CD4-positive, alpha-beta T cell treated with Interleukin-17A for 1 hour (primary cell): ENCODE results near the gene HCN2.
"Not testable (repeated sequence)": the region's sequence is repeated elsewhere in the genome, so short reads cannot be mapped to it uniquely, and the experiment has no call there.

Source experiments
- DNase-seq: peaks from one replicate; pipeline ENCODE4 v3.0.0-alpha.2; 2020

The HCN2 gene

GRCh38 chr19:622666-623065, 33.0 kb downstream of the HCN2 start:
- DNase-seq = no peak

DNA sequence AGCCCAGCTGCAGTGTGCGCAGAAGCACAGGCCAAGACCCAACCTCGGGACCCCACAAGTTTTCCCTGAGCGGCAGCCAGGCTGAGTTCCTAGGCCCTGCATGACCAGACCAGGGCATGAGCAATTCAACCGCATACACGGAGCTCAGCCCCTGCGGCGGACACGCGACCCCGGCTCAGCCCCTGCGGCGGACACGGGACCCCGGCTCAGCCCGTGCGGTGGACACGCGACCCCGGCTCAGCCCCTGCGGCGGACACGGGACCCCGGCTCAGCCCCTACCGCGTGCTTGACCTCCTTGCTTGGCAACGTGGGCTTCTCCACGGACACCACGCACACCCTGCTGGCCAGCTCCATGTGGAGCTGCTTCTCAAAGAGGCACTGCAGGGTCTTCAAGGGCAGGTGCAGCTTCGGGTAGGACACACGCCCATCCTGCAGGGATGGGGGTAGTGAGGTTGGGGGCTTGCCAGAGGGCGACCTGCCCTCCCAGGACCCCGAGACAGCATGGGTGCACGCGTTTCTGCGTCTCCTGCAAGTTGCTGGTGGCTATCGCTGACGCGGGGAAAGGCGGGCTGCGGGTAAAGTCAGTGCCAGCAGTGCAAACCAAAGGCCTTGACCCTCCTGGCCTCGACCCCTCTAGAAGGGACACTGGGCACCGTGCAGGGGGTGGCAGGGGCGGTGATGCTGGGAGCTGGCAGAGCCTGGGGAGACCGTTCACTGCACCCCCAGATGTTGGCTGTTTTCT, 33.7 kb downstream of the HCN2 start:
- no peak for DNase-seq

GRCh38 chr19:623974-624373, 34.3 kb downstream of the HCN2 start:
- no peak for DNase-seq

DNA sequence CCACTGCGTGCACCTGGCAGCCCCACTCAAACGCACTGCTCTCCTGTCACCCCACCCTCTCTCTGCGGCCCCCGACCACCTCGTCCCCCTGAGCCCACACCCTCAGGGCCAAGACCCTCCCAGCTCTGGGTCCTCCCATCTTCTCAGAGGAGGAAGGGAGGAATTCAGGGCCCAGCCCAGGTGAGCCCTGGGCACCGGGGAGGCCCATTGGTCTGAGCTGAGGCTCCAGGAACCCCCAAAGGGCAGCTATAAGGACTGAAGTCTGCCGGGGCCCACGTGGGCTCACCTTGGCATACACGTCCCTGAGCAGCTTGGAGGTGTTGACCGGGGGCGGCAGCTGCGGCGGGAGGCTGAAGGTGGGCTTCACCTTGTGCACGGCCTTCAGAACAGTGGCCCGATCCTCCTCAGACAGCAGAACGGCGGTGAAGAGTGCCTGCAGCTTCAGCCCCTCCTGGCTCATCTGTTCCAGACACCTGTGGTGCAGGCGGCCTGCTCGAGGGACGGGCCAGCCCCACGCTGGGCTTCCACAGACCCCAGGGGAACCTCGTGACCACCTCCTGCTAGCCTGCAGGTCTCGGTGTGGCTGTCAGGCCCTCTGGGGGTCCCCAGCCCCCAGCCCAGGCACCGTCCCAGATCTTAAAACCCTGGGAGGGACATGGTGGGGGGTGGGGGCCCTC, 34.9 kb downstream of the HCN2 start:
- no peak for DNase-seq

DNA sequence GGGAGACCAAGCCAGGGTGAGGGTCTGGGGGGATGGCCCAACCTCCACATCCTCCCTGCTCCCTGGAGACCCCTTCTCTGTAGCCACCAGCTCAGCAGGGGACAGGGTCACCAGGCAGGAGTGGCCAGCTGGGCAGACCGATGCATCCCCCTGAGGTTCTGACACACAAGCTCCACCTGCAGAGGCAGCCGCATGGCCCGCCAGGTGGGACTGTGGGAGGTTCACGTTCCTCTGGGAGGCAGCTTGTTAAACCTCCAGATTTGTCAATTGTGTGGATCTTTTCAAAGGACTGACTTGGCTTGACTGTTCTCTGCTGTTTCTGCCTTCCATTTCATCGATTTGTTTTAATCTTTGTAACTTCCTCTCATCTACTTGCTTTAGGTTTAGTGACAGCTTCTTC, 35.6 kb downstream of the HCN2 start:
- DNase-seq = no peak

- not testable (repeated sequence) for DNase-seq
Observed at GRCh38 chr19:626566-626965, 36.9 kb downstream of the HCN2 start.

GRCh38 chr19:628168-628567, 38.5 kb downstream of the HCN2 start:
- DNase-seq = no peak

GRCh38 chr19:629515-629914, 39.8 kb downstream of the HCN2 start:
- not testable (repeated sequence) for DNase-seq

GRCh38 chr19:629961-630714, 40.5 kb downstream of the HCN2 start:
- no peak for DNase-seq

- DNase-seq = no peak
Observed at GRCh38 chr19:632579-633067, 42.9 kb downstream of the HCN2 start.

- peak; percentile 98 for DNase-seq
Observed at GRCh38 chr19:633068-633785, 43.5 kb downstream of the HCN2 start, which contains the start of gene POLRMT. TSS of gene POLRMT (minus strand) at chr19:633537. CDS start at chr19:633512, 25 bp downstream.

- DNase-seq = no peak
Observed at GRCh38 chr19:633786-634639, 44.3 kb downstream of the HCN2 start.

DNA sequence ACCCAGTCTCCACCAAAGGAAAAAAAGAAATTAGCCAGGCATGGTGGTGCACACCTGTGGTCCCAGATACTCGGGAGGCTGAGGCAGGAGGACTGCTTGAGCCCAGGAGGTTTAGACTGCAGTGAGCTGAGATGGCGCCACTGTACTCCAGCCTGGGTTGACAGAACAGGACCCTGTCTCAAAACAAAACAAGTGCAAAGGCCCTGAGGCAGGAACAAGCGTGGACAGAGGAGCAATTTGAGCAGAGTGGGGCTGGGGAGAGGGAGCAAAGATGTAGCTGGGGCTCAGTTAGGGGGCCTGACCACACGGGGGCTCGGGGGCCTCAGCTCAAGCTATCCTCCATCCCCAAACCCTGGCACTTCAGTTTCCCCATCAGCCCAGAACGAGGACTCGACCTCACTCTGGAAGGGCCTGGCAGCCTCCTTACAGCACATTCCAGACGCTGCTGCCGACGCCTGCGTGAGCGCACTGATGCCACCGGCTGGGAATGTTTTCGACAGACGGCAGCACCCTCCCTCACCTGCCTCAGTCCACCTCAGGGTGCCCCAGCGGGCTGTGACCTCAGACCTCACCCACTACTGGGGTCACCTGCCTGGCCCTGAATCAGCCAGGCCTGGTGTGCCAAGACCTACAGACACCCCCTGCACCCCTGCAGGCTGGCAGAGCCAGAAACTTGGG, 45.4 kb downstream of the HCN2 start:
- no peak for DNase-seq

GRCh38 chr19:638906-639252, 49.2 kb downstream of the HCN2 start:
- no peak for DNase-seq

DNA sequence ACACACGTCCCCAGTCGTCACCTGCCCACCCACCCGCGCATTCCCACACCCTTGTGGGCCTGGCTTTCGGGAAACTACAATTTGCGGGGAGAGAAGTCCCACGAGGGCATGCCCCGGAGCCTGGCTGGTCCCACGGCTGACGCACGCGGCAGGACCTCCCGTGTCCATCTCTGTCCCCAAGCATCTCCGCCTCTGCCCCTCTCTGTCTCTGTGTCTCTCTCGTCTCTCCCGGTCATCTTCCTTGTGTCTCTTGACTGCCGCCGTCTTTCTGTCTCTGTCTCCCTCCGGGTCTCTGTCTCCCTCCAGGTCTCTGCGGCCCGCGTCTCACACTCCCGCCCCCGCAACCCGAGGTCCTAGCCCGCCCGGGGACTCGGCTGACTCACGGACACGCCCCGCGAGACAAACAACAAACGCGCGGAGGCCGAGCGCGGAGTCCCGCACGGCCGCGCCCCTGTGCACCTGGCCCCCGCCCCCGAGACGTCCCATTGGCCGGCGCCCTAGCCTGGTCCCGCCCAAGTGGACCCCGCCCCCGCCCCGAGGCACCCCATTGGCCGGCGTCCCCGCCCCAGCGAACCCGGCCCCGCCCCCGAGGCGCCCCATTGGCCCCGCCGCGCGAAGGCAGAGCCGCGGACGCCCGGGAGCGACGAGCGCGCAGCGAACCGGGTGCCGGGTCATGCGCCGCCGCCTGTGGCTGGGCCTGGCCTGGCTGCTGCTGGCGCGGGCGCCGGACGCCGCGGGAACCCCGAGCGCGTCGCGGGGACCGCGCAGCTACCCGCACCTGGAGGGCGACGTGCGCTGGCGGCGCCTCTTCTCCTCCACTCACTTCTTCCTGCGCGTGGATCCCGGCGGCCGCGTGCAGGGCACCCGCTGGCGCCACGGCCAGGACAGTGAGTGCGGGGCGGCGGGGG, 49.8 kb downstream of the HCN2 start, which contains the start of gene FGF22:
Gene FGF22 (plus strand): TSS at position 627 of the 908 bp plus-strand sequence. CDS start 47 bp downstream, at position 674.
- DNase-seq = peak; percentile 96

- no peak for DNase-seq
Observed at GRCh38 chr19:640161-640558, 50.5 kb downstream of the HCN2 start.

GRCh38 chr19:640606-641189, 51.0 kb downstream of the HCN2 start:
- DNase-seq = no peak

DNA sequence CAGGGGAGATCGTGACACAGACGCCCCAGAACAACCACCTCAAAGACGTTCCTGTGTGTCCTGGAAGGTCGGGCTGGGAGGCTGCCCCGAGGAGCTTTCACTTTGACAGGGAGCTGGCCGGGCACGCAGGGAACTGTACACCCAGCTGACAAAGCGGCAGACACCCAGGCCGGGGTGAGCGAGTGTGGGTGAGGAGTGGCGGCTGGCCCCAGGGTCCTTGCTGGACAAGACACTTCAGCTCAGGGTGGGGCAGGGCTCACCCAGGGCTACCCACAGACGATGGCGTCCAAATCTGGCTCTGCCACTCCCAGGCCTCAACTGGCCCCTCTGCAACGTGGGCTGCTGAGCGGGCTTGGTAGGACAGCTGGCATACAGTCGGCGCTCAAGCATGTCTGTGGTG, 52.0 kb downstream of the HCN2 start:
- no peak for DNase-seq
